K562 (cell line): Measurements from ENCODE around the gene CDCP1. TPM values are rescaled to one million over a fixed set of nuclear protein-coding genes. Genes with fewer than 3 reads are reported as not detected.

Source experiments
- CCAR2 ChIP-seq: fragments of 200-400 bp; formaldehyde crosslinking; IDR thresholded peaks from 2 replicates; pipeline ENCODE4 v1.6.1; 2017; ENCODE audit warnings: mild to moderate bottlenecking, low read depth, low read length
- E2F8 ChIP-seq: fragments of 450-650 bp; IDR thresholded peaks from 2 replicates; pipeline ENCODE4 v1.7.1; 2018; ENCODE audit warnings: mild to moderate bottlenecking, low read depth; ENCODE audit not compliant: partially characterized antibody
- FOXA1 ChIP-seq: fragments of 450-650 bp; IDR thresholded peaks from 2 replicates; pipeline ENCODE4 v1.6.1; 2016; ENCODE audit warnings: mild to moderate bottlenecking, borderline replicate concordance
- FOXK2 ChIP-seq, 2 experiments: fragments of 450-650 bp; IDR thresholded peaks in 1 of 2; conservative IDR thresholded peaks in 1 of 2; 2 replicates each; pipeline ENCODE4 v1.6.1; 2016; ENCODE audit warnings: low read depth in 2 of 2, mild to moderate bottlenecking in 1 of 2
- HIVEP1 ChIP-seq: fragments of 250-450 bp; sonication (Bioruptor Pico); IDR thresholded peaks from 2 replicates; pipeline ENCODE4 v1.4.0; 2020; ENCODE audit warnings: mild to moderate bottlenecking
- KDM1A ChIP-seq, 2 experiments: fragments of 450-650 bp; IDR thresholded peaks; 2 replicates each; pipeline ENCODE4 v1.6.1; 2016; ENCODE audit warnings: mild to moderate bottlenecking in 2 of 2
- MBD1 ChIP-seq: fragments of 250-450 bp; sonication (Bioruptor Pico); IDR thresholded peaks from 2 replicates; pipeline ENCODE4 v1.8.0; 2022; ENCODE audit warnings: inconsistent platforms
- MIER1 ChIP-seq: fragments of 450-650 bp; IDR thresholded peaks from 2 replicates; pipeline ENCODE4 v1.6.1; 2016; ENCODE audit warnings: antibody characterized with exemption, mild to moderate bottlenecking, low read depth
- MITF ChIP-seq: IDR thresholded peaks from 2 replicates; pipeline ENCODE4 v1.6.1; 2014; ENCODE audit warnings: antibody characterized with exemption
- PTBP1 ChIP-seq: fragments of 200-400 bp; formaldehyde crosslinking; IDR thresholded peaks from 2 replicates; pipeline ENCODE4 v1.6.1; 2017; ENCODE audit warnings: low read depth, low read length
- RFX5 ChIP-seq: IDR thresholded peaks from 2 replicates; pipeline ENCODE4 v1.6.1; 2011; ENCODE audit warnings: low read depth, mild to moderate bottlenecking, improper control_type of control experiment, low read length
- SMARCE1 ChIP-seq: fragments of 450-650 bp; IDR thresholded peaks from 2 replicates; pipeline ENCODE4 v1.7.1; 2016; ENCODE audit warnings: mild to moderate bottlenecking
- TBP ChIP-seq: optimal IDR thresholded peaks from 2 replicates; pipeline ENCODE3; 2011; ENCODE audit warnings: low read depth, low read length, improper control_type of control experiment
- ZKSCAN1 ChIP-seq: fragments of 150-350 bp; IDR thresholded peaks from 2 replicates; pipeline ENCODE4 v1.6.1; 2016; ENCODE audit warnings: low read depth, low read length
- ZNF143 ChIP-seq: sonication (generic); formaldehyde crosslinking; IDR thresholded peaks from 2 replicates; pipeline ENCODE4 v1.9.0; 2022; ENCODE audit warnings: mild to moderate bottlenecking, missing genetic modification reagents
- ZNF184 ChIP-seq: sonication (generic); formaldehyde crosslinking; IDR thresholded peaks from 2 replicates; pipeline ENCODE4 v1.5.0; 2020; ENCODE audit warnings: missing genetic modification reagents
- ZNF511 ChIP-seq: sonication (generic); formaldehyde crosslinking; IDR thresholded peaks from 2 replicates; pipeline ENCODE4 v1.8.0; 2022; ENCODE audit warnings: mild to moderate bottlenecking, missing genetic modification reagents
- polyA plus RNA-seq, 8 experiments: library from polyadenylated mRNA; depleted of rRNA in 4 of 8; stranded (reverse) in 5 of 8; unstranded in 3 of 8; fragments of >200 nt; fragmentation: Nextera tagmentation in 2 of 8; fragmentation: Illumina TruSeq in 1 of 8; extraction: Ambion mirVana in 2 of 8; extraction: Trizol in 1 of 8; gene quantifications; 2 replicates each; pipeline versions ENCODE4 v1.2.1 to v1.2.3, GENCODE V29; 2011 to 2014; ENCODE audit warnings: inconsistent platforms in 1 of 8, missing spikeins in 1 of 8
- total RNA-seq, 7 experiments: library from RNA; depleted of rRNA in 6 of 7; stranded (reverse); fragments of >200 nt in 6 of 7; fragmentation: Illumina TruSeq in 2 of 7; extraction: Trizol in 2 of 7; gene quantifications; 2 replicates each; pipeline versions ENCODE4 v1.2.1 to v1.2.3, GENCODE V29; 2011 to 2021; ENCODE audit warnings: low replicate concordance in 1 of 7
- TF ChIP-seq, protein P1 (sequence below), 3 experiments: IDR thresholded peaks in 2 of 3; conservative IDR thresholded peaks in 1 of 3; 2 replicates each; pipeline ENCODE4 v1.5.1; 2011 to 2012; ENCODE audit warnings: low read length in 3 of 3, mild to moderate bottlenecking in 3 of 3, control low read depth in 2 of 3, improper control_type of control experiment in 1 of 3, inconsistent platforms in 1 of 3, low read depth in 1 of 3, mixed read lengths in 1 of 3, moderate library complexity in 1 of 3; ENCODE audit not compliant: insufficient read depth in 2 of 3
- TF ChIP-seq, protein P2 (sequence below), 3 experiments: fragments of 200-800 bp in 1 of 3; sonication (Bioruptor generic) in 1 of 3; sonication (generic) in 1 of 3; formaldehyde crosslinking in 1 of 3; IDR thresholded peaks; 2 replicates each; pipeline versions ENCODE4 v1.6.1 to v1.8.0; 2016 to 2022; ENCODE audit warnings: mild to moderate bottlenecking in 2 of 3, missing compliant biosample characterization in 2 of 3, missing genetic modification characterization in 2 of 3, missing genetic modification reagents in 1 of 3

CDCP1 gene
- total and polyA plus RNA-seq, 9 of the 15 experiments (the other 6 are each of a cell fraction or from before 2014, with no cell fraction given) = 3.9 to 16.4 (median 5.2) TPM

GRCh38 chr3:45113625-45114050 is 32.5 kb downstream of the CDCP1 start (continued):
- TF ChIP-seq RFX5 = no peak
- TF ChIP-seq HIVEP1 (CRISPR knock-in tag) = no peak
- no peak for TF ChIP-seq MBD1 (CRISPR knock-in tag)
- no peak for TF ChIP-seq MITF
- no peak for TF ChIP-seq PTBP1
- TF ChIP-seq E2F8 = no peak
- TF ChIP-seq CCAR2 = no peak
- TF ChIP-seq ZKSCAN1 = no peak
- TF ChIP-seq ZNF511 (CRISPR knock-in tag) = no peak
- TF ChIP-seq MIER1 = no peak
- no peak for TF ChIP-seq ZNF184 (CRISPR knock-in tag)
- TF ChIP-seq, protein P1, sequence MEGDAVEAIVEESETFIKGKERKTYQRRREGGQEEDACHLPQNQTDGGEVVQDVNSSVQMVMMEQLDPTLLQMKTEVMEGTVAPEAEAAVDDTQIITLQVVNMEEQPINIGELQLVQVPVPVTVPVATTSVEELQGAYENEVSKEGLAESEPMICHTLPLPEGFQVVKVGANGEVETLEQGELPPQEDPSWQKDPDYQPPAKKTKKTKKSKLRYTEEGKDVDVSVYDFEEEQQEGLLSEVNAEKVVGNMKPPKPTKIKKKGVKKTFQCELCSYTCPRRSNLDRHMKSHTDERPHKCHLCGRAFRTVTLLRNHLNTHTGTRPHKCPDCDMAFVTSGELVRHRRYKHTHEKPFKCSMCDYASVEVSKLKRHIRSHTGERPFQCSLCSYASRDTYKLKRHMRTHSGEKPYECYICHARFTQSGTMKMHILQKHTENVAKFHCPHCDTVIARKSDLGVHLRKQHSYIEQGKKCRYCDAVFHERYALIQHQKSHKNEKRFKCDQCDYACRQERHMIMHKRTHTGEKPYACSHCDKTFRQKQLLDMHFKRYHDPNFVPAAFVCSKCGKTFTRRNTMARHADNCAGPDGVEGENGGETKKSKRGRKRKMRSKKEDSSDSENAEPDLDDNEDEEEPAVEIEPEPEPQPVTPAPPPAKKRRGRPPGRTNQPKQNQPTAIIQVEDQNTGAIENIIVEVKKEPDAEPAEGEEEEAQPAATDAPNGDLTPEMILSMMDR (IDR thresholded peaks at IDR 0.05 in 2 of 3, conservative IDR thresholded peaks at IDR 0.05 in 1 of 3; ENCODE audit: insufficient read depth in 2 of 3, low read depth in 1 of 3, low read length in 3 of 3) = no peak
- no peak for TF ChIP-seq FOXK2 (conservative IDR thresholded peaks at IDR 0.05 in 1 of 2, IDR thresholded peaks at IDR 0.05 in 1 of 2; ENCODE audit: low read depth in 2 of 2)
- TF ChIP-seq FOXA1 = no peak
- TF ChIP-seq ZNF143 = no peak
- no peak for TF ChIP-seq SMARCE1
- no peak for TF ChIP-seq TBP
- TF ChIP-seq, protein P2, sequence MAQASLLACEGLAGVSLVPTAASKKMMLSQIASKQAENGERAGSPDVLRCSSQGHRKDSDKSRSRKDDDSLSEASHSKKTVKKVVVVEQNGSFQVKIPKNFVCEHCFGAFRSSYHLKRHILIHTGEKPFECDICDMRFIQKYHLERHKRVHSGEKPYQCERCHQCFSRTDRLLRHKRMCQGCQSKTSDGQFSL (CRISPR knock-in tag; IDR thresholded peaks at IDR 0.05) = no peak
- TF ChIP-seq, protein P2 (tag; IDR thresholded peaks at IDR 0.05) = no peak
- no peak for TF ChIP-seq KDM1A (IDR thresholded peaks at IDR 0.05)
